Skin of body (tissue), 2 donors: Measurements from ENCODE around the gene ARRB1. TPM values are rescaled to one million over a fixed set of nuclear protein-coding genes. Genes with fewer than 3 reads are reported as not detected.
"Not testable (repeated sequence)": the region's sequence is repeated elsewhere in the genome, so short reads cannot be mapped to it uniquely, and the experiment has no call there.

ENCODE experiments used
- DNase-seq: peaks from one replicate; lab custom pipeline; 2025; lab: John Stamatoyannopoulos, UW
- total RNA-seq: library from RNA; depleted of rRNA; stranded (reverse); fragments of >200 nt; gene quantifications from one replicate; pipeline ENCODE4 v1.2.3, GENCODE V29; 2014

ARRB1 gene
- 22.5 TPM for total RNA-seq

DNA sequence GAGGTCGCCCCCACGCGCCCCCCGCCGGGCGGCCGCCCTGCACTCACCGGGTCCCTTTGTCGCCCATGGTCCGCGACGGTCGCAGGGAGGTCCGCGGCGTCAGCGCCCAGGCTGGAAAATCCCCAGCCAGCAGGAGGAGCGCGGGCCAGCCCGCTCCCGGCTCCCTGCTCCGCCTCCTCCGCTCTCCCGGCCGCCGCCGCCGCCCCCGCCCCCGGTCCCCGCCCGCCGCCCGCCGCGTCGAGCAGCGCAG lies at the start of gene ARRB1:
TSS of gene ARRB1 (minus strand) at position 121 of the 250 bp plus-strand sequence. CDS start at position 67, 54 bp downstream.
- no peak for DNase-seq

DNA sequence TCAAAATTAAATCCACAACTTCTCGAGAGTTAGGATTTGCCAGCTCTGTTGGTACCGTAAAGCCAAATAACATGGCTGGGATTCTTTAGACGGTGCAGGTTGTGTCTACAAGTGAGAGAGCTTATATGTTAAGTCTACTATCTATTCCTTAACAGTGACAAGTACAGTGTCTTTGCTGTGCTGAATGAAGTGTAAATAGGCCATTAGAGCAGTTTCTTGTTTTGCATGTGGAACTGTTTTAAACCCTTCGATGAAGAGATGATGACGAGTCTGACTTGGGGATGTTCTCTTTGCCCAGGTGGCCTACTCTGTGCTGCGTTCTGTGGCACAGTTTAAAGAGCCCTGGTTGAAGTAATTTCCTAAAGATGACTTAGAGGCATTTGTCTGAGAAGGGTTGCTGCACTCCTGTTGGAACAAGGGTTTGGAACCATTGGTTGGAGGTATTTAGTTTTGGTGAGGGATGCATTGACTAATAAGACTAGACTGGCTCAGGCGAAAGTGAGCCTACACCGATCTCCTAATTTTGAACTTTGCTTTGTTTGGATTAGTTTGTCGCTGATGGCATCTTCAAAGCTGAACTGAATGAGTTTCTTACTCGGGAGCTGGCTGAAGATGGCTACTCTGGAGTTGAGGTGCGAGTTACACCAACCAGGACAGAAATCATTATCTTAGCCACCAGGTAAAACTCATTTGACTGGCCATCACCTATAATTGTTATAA lies 48.8 kb upstream of the ARRB1 start:
- peak; percentile 52 for DNase-seq

DNA sequence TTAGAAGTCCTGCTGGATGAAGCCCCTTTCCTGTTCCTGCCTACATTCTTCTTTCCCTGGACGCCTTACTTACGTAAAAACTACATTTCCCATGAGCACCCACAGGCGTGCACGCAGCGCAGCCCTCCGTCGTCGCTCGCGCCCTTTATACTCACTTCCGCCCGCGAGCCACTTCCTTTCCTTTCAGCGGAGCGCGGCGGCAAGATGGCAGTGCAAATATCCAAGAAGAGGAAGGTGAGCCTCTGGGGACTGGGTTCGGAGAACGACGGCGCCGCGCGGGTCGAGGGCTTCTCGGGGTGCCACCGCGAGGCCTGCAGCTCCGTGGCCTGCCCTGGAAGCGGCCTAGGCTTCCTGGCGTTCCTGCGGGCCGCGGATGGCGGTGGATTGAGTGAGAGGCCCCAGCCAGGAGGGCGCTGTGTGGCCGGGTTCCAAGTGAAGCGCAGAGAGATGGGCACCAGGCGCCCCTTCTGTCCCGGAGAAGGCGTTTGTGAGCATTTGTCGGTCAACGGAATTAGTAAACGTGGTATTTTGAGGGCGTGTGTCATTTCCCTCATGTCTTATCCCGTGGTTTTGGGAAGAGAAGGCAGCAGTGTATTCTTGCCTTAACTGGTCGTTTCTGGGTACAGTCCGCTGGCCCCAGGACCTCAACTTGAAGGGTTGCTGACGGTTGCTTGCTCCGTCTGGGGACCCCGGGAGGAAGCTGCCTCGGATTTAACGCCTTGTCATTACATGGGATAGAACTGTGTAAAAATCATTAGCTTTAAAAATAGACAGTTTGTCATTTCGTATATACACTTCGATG lies 48.1 kb upstream of the ARRB1 start, which contains the start of gene RPS3:
TSS of gene RPS3 (plus strand) at position 175 of the 802 bp plus-strand sequence. CDS start at position 205, 30 bp downstream.
- peak; percentile 92 for DNase-seq

DNA sequence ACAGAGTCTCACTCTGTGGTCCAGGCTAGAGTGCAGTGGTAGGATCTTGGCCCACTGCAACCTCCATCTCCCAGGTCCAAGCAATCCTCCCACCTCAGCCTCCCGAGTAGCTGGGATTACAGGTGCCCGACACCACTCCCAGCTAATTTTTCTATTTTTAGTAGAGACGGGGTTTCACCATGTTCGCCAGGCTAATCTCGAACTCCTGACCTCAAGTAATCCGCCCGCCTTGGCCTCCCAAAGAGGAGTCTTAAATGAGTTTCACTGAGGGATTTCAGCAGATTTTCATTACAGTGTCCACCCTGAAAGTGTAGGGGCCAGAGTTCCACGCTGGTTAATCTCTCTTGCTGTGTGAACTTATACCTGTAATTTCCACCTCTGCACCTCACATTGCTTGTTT lies 47.4 kb upstream of the ARRB1 start:
- no peak for DNase-seq

DNA sequence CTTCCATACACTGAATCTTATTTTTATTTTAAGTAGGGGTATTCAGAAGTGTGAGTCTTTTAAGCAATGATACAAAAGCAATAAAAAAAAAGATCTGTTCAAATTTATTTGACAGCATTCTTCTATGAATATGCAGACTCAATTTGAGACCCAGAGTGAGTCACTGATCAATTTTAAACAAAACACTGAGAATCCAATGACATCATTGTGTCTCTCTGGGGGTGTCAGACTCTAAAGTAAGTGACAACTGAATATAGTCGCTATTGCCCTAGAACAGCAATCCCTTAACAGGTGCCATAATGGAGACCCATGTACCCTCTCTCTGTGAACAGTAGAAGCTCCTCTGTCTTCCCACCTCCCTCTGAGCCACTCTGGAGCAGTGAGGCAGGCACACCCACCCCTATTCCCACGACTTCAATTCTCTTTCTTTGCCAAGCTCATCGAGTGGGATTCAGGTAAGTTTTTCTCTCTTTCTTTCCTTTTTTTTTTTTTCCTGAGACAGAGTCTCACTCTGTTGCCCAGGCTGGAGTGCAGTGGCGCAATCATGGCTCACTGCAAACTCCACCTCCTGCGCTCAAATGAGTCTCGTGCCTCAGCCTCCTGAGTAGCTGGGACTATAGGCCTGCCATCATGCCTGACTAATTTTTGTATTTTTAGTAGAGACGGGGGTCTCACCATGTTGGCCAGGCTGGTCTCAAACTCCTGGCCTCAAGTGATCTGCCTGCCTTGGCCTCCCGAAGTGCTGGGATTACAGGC lies 42.8 kb upstream of the ARRB1 start:
- DNase-seq, result no peak

DNA sequence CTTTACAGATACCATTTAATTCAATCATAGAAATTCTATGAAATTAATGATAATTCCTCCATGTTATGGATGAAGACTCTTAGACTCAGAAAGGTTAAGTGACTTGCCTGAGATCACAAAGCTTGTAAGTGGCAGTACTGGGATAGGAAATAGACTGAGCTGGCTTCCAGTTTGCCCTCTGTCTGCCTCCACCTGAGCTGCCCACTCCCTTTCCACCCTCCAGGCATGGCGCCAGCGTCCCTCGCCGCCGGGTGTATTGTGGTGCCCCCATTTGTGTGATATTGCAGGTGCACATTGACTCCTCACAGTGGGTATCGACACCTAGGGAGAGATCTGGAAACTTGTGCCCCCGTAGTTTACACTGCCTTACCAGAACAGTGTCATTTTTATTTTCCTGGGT lies 38.5 kb upstream of the ARRB1 start:
- no peak for DNase-seq

DNA sequence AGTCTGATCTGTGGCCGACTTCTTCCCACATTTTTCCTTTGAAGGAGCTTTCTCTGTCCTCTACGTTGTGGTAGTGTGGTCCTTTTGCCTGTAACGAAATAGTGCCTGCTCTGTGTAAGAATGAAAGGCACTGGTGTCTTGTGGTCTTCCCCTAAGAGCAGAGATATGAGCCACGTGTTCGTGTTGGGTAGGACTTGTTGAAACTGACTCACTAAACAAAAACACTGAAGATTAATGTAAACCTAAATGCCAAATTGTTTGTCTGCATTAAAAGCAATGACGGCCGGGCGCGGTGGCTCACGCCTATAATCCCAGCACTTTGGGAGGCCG lies 37.8 kb upstream of the ARRB1 start:
- no peak for DNase-seq

DNA sequence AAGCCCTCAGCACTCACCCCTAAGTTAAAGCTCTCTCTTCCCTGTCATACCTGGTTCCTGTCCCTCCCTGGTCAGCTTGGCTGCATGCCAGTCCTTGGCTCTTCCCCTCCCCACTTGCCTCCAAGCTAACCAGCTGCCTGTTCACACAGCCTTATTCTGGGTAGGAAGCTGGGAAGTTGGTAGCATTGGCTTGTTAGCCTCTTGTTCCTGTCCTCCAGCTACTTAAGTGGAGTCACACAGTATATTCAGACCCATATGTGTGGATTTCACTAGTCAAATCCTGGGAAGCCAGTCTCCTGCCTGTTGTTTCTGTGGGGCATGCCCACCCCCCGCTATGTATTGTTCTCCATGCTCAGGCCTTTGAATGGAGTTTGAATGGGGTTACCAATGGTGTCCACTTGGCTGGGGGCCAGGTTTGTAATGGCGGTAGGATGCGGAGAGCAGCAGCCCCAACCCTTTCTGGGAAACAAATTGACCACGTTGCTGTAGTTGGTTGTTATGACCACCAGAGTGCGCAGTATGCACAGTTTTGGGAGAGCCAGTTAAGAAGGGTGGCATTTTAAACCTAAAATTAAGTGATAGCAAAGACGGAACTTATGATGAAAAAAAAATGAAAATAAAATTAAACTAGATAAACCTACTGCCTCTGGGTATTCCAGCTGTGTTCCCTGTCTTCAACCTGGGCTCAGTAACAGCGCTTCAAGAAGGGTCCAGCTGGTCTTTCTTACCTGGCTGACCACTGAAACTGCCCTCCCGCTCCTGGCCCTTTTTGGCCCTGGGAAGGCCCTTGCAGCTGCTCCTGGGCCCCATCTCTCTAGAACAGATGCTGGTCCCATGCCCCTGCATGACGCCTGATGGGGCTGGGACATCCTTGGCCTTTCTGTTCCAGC lies 37.2 kb upstream of the ARRB1 start:
- peak; percentile 58 for DNase-seq

DNA sequence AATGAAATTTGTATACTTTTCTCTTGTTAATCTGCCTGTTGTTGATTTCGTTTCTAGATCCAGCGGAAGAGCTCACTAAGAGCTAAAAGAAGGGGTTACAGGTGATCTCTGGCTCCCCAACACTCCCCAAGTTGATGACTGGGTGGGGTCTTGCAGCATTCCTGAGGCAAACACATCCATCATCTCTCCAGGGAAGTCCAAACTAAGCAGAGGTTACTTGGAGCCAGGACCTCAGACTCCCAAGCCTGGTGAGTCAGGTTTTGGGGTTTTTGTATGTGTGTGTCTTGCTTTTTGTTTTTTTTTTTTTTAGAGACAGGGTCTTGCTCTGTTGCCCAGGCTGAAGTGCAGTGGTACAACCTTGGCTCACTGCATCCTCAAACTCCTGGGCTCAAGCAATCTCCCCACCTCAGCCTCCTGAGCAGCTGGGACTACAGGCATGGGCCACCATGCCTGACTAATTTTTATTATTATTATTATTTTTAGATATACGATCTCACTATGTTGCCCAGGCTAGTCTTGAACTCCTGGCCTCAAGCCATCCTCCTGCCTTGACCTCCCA lies 36.4 kb upstream of the ARRB1 start:
- DNase-seq, result no peak

DNA sequence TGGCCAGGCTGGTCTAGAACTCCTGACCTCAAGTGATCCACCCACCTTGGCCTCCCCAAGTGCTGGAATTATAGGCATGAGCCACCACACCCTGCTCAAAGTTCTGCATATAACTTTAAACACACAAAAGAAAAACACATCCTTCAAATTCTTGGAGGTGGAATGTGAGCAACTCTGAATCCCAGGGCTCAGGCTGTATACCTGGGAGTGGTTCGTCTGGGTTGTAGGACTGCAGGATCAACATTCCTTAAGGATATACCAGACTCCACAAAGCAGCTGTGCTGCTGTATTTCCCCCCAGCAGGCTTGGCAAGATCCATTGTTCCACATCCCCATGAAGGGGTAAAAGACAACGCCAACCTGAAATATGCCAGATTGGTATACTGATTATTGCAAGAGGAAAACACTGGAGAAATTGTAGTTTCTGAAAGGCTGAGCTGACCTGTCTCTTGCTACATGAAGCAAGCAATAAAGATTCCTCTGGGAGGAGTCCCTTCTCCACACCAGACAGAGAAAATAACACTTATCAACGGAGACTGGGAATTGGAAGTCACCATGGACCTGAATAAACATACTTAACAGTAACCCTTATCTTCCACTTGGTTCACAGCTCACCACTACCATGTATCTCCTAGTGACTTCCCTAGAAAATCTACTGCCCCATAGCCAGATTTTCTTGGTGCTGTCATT lies 35.6 kb upstream of the ARRB1 start:
- DNase-seq, result no peak

DNA sequence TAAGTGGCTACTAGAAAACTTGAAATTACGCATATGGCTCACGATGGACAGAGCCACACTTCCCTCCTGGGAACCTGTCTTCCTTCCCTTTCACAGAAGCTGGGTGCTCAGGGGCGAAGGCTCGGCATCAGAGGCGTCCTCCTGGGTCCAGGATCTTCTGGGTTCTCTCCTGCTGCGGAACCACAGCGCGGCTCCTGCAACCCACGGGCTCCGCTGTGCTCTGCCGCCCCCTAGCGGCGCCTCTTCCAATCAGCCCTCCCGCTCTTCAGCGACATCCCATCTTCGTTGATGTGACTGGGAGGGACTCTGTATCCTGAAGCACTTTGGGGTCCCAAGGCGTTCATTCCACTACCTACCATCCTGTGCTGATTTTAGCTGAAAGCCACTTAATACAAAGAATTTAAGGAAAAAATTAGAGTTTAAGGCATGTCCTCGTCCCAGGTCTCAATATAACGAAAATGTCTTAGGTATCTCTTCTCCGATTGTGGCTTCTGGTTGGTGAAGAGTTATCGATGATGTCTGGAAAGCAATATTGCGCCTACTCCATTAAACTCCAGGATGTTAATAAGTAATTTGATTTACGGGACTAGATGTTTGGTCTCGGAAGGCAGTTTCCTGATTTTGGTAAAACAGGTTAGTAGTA lies 33.1 kb upstream of the ARRB1 start:
- DNase-seq, result peak; percentile 25

DNA sequence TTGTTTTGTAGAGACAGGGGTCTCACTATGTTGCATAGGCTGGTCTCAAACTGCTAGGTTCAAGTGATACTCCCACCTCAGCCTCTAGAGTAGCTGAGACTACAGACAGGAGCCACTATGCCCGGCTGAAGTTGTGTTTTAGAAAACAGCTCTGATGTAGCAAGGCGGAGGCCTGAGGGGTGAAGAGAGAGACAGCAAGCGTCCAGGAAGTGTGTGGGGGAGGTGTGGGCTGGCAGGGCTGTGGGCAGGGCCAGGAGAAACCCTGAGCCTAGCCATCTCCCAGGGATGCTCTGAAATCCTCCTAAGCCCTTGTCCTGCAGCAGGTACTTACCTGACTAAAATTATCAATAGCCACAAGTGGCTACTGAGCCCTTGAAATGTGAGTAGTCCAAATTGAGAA lies 31.8 kb upstream of the ARRB1 start:
- no peak for DNase-seq

DNA sequence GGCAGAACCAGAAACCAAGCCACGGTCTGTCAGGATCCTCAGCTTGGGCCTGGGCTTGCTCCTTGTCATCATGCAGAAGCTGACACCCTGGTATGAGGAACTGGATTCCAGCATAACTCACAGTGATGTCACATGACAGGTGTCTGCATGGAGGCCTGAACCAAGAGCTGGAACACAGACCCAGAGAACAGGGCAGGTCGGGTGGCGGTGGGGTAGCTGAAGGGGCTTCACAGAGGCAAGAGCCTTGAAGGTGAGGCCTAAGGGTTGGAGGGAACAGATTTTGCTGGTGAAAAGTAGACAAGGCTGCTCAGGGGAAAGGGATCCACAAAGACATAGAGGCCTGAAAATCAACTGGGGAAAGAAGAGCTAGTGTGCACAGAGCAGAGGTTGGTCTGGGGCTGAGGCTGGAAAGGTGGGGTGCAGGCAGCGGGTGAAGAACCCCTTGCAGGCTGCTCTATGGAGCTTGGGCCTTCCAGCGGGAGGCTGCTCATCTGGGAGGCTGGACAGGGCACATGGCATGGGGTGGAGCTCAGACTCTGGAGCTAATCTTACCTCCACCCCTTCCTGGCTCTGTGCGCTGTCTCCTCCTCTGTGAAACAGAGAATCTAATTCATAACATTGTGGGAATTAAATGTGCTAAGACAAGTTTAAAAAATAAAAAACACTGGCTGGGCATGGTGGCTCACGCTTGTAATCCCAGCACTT lies 29.4 kb upstream of the ARRB1 start:
- no peak for DNase-seq

DNA sequence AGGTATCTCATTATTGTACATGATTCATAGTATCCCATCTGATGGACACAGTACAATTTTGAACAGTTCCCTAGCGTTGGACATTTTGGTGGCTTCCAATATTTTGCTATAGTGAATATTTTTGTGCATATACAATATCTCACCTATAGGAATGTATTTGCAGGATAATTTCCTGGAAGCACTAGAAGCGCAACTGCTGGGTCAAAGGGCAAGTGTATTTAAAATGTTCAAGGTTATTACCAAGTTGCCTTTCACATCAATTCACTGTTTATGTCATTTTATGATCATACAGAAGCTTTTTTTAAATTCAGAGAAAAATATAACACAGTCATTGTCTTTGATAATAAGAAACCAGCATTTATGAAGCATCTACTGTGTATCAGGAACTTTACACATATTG lies 28.8 kb upstream of the ARRB1 start:
- DNase-seq, result no peak

DNA sequence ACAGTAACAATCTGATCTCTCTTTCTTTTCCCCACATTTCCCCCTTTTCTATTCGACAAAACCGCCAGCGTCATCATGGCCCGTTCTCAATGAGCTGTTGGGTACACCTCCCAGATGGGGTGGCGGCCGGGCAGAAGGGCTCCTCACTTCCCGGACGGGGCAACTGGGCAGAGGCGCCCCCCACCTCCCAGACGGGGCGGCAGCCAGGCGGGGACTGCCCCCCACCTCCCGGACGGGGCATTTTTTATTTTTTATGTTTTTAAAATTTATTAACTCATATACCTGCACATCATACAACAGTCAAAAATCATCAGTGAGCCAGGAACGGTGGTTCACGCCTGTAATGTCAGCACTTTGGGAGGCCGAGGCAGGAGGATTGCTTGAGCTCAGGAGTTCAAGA lies 27.3 kb upstream of the ARRB1 start:
- not testable (repeated sequence) for DNase-seq

DNA sequence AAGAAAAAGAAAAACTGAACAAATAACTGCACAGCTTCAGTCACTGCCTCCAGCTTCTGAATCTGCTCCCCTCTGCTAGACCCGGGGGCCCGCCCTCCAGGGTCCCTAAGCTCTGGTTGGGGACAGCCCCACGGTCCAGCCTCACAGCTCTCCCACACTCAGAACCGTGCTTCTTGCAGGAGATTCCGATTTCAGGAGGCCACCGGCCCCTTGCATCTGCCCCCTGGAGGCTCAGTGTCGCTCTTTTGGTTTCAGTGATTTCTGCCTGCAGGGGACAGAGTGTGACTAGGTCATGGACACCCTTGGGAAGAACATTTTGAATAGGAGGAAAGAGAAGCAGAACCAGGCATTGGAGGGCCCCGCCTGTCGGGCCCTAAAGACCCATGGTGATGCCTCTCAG lies 24.7 kb upstream of the ARRB1 start:
- no peak for DNase-seq

DNA sequence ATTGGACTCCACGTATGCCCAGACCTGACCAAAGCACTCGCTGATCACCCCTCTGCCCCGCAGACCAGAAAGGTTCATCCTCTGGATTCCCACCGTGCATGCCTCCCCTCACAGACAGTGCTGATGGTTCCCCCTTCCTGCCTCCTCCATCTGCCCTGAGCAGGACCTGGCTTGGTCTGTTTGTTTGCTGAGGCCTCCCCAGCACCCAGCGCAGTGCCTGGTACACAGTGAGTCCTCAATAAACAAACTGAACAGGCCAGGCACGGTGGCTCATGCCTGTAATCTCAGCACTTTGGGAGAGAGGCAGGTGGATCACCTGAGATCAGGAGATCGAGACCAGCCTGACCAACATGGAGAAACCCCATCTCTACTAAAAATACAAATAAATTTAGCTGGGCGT lies 24.2 kb upstream of the ARRB1 start:
- DNase-seq, result no peak

DNA sequence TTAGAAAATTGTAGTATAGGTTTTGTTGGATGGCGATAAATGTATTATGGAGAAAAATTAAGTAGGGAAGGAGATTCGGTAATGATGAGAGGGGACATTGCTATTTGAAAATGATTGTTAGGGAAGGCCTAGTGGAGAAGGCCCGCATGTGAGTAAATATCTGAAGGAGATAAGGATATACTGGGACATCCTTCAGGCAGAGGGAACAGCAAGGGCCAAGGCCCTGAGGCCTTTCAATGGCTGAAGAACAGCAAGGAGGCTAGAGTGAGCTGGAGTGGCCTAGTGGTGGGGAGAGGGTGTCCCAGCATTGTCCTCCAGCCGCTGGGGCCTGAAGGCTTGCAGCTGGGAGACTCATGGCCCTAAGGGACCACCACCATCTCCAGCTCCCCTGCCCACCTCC lies 23.2 kb upstream of the ARRB1 start:
- DNase-seq, result no peak

DNA sequence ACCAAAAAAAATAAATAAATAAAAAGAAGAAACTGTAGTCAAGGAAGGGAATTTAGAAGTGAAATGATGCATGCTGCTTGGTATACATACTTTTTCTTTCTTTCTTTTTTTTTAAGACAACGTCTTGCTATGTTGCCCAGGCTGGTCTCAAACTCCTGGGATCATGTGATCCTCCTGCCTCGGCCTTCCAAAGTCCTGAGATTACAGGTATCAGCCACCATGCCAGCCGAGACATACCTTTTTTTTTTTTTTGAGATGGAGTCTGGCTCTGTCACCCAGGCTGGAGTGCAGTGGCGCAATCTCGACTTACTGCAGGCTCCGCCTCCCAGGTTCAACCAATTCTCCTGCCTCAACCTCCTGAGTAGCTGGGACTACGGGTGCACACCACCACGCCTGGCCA lies 21.7 kb upstream of the ARRB1 start:
- DNase-seq, result no peak
